GM12872 (cell line): ENCODE measurements around the gene KSR1.

Experiments used
- TF ChIP-seq, protein P1 (sequence below): IDR thresholded peaks from 3 replicates; pipeline ENCODE4 v1.5.1; 2011; ENCODE audit warnings: low read depth, mild to moderate bottlenecking, low read length, moderate library complexity; ENCODE audit not compliant: insufficient read depth

KSR1 gene

DNA sequence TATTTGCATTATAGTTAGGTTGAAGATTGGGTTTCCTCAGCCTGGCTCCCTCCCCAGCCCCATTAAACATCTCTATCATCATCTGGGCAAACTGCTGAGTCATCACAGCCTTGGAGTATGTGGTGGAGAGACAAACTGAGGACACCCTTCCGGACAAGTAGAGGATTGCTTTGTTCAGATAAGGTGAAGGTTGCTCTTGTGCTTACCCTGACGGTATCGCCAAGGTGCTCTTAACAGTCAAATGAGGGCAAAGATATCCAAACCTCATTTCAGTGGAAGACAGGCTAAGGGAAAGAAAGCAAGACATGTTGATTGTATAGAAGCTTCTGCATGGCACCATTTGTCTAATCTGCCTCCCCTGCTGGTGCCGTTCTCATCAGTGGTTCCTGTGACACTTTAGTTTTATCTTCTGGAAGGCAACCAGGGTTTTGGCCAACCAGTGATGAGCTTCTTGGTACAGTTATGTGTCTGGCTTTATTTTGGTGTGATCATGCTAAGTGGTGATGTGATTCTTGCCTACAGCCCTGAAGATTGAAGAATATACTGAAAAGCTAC lies 117.8 kb downstream of the KSR1 start:
- TF ChIP-seq, protein P1, sequence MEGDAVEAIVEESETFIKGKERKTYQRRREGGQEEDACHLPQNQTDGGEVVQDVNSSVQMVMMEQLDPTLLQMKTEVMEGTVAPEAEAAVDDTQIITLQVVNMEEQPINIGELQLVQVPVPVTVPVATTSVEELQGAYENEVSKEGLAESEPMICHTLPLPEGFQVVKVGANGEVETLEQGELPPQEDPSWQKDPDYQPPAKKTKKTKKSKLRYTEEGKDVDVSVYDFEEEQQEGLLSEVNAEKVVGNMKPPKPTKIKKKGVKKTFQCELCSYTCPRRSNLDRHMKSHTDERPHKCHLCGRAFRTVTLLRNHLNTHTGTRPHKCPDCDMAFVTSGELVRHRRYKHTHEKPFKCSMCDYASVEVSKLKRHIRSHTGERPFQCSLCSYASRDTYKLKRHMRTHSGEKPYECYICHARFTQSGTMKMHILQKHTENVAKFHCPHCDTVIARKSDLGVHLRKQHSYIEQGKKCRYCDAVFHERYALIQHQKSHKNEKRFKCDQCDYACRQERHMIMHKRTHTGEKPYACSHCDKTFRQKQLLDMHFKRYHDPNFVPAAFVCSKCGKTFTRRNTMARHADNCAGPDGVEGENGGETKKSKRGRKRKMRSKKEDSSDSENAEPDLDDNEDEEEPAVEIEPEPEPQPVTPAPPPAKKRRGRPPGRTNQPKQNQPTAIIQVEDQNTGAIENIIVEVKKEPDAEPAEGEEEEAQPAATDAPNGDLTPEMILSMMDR, result no peak

DNA sequence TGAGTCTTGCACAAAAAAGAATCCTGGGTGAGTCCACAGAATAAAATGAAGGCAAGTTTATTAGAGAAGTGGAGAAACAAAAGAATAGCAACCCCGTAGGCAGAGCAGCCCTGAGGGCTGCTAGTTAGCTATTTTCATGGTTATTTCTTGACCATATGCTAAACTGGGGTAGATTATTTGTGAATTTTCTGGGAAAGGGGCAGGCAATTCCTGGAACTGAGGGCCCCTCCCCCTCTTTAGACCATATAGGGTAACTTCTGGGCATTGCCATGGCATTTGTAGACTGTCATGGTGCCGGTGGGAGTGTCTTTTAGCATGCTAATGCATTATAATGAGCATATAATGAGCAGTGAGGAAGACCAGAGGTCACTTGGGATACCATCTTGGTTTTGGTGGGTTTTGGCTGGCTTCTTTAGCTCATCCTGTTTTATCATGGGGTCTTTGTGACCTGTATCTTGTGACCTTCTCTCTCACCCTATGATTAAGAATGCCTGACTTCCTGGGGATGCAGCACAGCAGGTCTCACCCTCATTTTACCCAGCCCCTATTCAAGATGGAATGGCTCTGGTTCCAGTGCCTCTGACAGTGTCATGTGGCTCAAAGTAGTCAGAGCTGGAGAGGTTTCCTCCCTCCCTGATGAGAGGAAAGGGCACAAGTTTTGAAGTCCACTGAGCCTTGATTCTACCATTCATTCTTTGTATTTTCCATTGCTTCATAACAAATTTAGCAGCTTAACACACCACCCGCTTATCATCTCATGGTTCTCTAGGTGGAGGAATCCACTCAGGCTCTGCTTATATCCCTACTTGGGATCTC lies 119.1 kb downstream of the KSR1 start:
- TF ChIP-seq, protein P1, result no peak

DNA sequence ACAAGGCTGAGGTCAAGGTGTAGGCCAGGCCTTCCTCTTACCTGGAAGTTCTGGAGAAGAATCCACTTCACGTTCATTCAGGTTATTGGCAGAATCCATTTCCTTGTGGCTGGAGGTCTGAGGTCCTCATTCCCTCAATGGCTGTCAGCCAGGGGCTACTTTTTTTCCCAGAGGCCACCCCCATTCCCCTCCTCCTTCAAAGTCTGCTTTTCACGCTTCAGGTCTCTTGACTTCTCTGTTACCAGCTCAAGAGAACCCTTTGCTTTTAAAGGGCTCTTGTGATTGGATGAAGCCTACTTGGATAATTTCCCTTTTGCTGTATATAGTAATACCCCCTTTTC lies 119.6 kb downstream of the KSR1 start:
- TF ChIP-seq, protein P1, result no peak

DNA sequence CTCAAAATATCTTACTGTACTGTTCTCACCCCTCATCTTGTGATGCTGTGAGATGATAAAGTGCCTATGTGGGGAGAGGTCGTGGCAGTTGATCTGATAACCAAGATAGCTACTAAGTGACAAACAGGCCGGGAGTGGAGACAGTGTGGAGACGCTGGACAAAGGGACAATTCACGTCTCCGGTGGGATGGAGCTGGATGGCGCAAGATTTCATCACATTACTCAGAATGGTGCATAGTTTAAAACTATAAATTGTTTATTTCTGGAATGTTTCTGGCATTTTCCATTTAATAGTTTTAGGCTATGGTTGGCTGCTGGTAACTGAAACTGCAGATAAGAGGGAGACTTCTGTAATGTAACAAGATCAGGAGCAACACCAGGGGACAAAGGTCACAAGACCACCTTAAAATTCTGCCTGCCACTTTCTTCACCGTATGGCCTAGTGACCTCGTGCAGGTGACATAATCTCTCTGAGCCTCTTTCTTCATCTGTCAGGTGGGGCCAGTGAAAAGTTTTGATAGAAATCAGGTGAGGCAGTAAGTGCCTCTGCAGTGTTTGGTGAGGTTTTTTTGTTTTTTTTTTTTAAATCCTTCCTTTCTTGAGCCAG lies 120.3 kb downstream of the KSR1 start:
- TF ChIP-seq, protein P1, result no peak

DNA sequence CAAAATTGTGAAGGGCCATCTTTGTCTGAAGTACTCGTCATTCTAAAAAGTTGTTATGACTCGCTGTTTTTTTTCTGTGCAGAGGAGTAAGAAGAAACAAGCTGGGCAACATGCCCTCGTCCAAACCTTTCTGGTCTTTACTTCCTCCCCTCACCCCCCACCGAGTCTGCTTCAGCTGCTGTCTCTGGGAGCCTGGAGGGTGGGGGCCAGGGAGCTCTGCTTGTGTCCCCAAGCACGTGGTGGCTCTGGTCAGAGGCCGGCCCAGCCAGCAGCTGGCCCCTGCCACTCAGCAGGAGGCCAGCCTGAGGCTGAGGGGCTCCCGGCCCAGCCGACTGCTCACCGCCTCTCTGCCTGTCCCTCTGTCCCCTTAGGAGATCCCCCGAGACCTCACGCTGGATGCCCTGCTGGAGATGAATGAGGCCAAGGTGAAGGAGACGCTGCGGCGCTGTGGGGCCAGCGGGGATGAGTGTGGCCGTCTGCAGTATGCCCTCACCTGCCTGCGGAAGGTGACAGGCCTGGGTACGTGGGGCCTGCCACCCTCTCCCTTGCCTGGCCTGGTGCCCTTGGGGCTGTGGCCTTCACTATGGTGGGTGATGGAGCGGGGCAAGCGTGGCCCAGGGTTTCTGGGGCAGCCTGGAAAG lies 121.0 kb downstream of the KSR1 start:
- TF ChIP-seq, protein P1, result no peak

DNA sequence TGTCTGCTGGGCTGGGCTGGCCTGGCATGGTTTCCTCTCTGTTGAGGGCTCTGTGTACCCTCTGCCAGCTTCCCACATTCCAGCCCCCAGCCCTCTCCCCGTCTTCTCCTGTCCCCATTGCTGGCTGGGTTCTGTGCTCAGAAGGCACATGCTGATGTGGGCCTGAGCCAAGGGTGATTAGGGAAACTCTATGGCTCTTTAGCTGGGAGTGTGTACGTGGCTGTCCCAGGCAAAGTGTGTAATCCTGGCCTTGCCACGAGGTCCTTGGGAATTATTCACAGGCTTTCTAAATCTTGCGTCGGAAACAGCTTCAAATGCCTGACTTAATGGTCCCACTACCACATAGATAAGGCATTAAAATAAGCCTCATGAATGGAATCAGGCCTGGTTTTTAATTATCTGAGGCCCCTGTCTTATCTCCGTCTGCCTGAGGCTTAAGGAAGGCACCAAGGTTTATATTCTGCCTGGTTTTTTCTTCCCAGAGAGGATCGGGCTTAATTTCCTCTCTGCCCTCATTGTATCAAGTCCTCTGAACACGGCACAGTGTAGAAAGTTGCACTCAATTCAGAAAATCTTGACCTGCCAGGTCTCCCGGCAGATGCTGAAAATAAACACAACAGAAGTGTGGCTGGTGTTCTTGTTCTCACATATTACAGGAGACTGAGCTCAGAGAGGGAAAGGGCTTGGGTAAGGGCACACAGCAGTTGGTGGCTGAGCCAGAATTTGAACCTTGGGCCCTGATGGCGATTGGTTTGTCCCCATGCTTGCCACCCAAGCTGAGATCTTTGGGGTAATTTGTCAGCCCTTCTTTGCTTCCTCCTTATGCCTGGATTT lies 121.9 kb downstream of the KSR1 start:
- TF ChIP-seq, protein P1, result no peak
